ENCODE results near the gene PAQR9.

Gene PAQR9

GRCh38 chr3:142950972-142951371 lies 12.5 kb downstream of the PAQR9 start:
- no peak for DNase-seq

GRCh38 chr3:142947799-142948575 lies 15.5 kb downstream of the PAQR9 start:
- DNase-seq: no peak

GRCh38 chr3:142947352-142947751 lies 16.1 kb downstream of the PAQR9 start:
- DNase-seq: no peak

GRCh38 chr3:142946861-142947260 lies 16.6 kb downstream of the PAQR9 start:
- no peak for DNase-seq

- no peak for DNase-seq
Measured at GRCh38 chr3:142945023-142945422, 18.5 kb downstream of the PAQR9 start.

GRCh38 chr3:142944342-142944741 lies 19.1 kb downstream of the PAQR9 start:
- DNase-seq: no peak

GRCh38 chr3:142943870-142944269 lies 19.6 kb downstream of the PAQR9 start:
- DNase-seq: no peak

GRCh38 chr3:142943349-142943748 lies 20.1 kb downstream of the PAQR9 start:
- DNase-seq: no peak

GRCh38 chr3:142941373-142942123 lies 21.9 kb downstream of the PAQR9 start:
- no peak for DNase-seq

GRCh38 chr3:142940472-142940871 lies 23.0 kb downstream of the PAQR9 start:
- no peak for DNase-seq

GRCh38 chr3:142940000-142940399 lies 23.5 kb downstream of the PAQR9 start:
- DNase-seq: no peak

GRCh38 chr3:142935963-142936362 lies 27.5 kb downstream of the PAQR9 start:
- no peak for DNase-seq

GRCh38 chr3:142934887-142935269 lies 28.6 kb downstream of the PAQR9 start:
- DNase-seq: no peak

GRCh38 chr3:142934128-142934886 lies 29.2 kb downstream of the PAQR9 start:
- DNase-seq: no peak

- DNase-seq: no peak
Measured at GRCh38 chr3:142931222-142931621, 32.3 kb downstream of the PAQR9 start.

- DNase-seq: no peak
Measured at GRCh38 chr3:142930463-142930862, 33.0 kb downstream of the PAQR9 start.

- DNase-seq: no peak
Measured at GRCh38 chr3:142929890-142930289, 33.6 kb downstream of the PAQR9 start.

GRCh38 chr3:142929109-142929508 lies 34.4 kb downstream of the PAQR9 start:
- no peak for DNase-seq

GRCh38 chr3:142926368-142926944 lies 37.0 kb downstream of the PAQR9 start:
- DNase-seq: no peak

- no peak for DNase-seq
Measured at GRCh38 chr3:142925140-142925539, 38.3 kb downstream of the PAQR9 start.

GRCh38 chr3:142923694-142924093 lies 39.8 kb downstream of the PAQR9 start:
- DNase-seq: no peak

GRCh38 chr3:142916605-142917004 lies 46.9 kb downstream of the PAQR9 start:
- no peak for DNase-seq

GRCh38 chr3:142915636-142916035 lies 47.8 kb downstream of the PAQR9 start:
- DNase-seq: no peak

Measured in NCI-H1417 treated with DMSO at 0.1 percent for 48 hours (cell line).